NCI-H187 (cell line): ENCODE results near the gene N4BP3.
A peak's percentile ranks its signal among the peaks of the same experiment; 100 is the strongest.
"Not testable (repeated sequence)": the region's sequence is repeated elsewhere in the genome, so short reads cannot be mapped to it uniquely, and the experiment has no call there.

Source experiments
- DNase-seq, 2 experiments: peaks; one replicate each; lab custom pipeline; 2025; lab: John Stamatoyannopoulos, UW

Gene N4BP3

DNA sequence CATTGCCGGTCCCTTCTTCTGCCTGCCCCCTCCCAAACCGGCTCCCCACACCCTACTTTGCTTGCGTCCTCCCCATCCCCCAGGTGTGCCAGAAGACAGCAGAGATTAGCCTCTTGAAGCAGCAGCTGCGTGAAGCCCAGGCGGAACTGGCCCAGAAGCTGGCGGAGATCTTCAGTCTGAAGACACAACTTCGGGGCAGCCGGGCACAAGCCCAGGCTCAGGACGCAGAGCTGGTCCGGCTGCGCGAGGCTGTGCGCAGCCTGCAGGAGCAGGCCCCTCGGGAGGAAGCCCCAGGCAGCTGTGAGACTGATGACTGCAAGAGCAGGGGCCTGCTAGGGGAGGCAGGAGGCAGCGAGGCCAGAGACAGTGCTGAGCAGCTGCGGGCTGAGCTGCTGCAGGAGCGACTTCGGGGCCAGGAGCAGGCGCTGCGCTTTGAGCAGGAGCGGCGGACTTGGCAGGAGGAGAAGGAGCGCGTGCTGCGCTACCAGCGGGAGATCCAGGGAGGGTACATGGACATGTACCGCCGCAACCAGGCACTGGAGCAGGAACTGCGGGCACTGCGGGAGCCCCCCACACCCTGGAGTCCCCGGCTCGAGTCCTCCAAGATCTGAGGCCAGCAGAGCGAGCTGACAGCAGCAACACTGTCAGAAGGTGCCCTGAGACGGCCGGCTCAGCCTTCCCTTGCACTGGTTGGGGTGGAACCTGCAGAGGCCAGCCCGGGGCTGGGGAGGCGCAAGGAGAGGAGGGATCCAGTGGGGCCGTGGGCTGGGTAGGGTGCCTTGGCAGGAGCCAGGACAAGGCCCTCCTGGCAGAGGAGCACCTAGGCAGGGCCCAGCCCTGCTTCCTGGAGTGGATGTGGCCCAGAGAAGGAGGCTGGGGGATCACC, 8.3 kb downstream of the N4BP3 start:
- DNase-seq, result peak in 1 of 2 experiments; percentile 47

DNA sequence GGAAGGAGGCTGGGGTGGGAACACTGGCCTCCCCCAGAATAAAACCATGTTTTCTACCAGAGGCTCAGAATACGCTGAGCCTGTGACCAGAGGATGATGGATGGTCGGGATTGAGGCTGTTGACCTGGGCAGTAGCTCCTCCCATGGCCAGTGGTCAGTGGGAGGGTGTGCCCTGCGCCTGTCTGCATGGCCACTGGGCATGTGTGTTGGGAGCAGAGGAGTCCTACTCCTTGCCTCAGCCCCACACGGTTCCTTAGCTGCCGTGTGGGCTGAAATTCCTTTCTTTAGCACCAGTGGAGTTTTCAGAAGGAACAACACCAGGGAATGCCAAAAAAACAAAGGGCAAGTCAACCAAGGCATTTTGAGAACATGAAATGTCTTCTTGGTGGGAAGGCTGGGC, 9.0 kb downstream of the N4BP3 start:
- DNase-seq, result no peak

DNA sequence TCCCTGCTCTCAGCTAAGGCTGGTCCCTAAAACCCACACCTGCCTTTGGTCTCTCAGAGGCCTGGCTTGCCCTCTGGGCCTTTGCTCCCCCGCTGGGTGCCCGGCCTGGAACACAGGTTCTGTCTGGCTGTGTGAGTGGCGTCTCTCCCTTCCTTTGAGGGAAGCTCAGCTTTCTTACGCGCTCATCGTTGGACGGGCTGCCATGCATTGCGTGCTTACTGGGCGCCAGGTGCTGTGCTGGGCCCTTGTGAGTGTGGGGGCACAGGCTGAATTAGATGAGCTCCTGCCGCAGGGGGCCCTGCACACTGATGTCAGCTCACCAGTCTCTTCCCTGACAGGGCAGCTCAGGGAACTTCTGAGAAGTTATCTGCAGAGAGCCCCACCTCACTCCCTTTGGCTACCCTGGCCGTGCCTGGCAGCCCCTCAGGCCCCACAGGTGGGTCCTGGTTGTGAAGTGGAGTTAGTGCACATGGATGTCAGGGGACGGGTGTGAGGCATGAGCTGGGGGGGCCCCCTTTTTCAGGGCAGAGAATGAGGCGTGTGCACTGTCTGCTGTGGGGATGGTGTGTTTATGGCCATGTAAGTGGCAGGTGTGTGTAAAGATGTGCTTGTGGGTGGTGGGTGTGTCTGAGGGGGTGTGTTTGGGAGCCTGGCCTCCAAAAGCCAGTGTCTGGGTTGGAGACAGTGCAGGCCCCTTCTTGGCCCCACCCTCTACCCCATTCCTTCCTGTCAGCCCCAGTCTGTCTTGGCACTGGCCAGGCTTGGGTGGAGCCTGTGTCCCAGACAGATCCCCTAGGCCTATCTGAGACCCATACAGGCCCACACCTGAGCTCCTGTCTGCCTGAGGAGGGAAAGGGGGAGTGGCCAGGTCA, 10.0 kb downstream of the N4BP3 start:
- no peak for DNase-seq

DNA sequence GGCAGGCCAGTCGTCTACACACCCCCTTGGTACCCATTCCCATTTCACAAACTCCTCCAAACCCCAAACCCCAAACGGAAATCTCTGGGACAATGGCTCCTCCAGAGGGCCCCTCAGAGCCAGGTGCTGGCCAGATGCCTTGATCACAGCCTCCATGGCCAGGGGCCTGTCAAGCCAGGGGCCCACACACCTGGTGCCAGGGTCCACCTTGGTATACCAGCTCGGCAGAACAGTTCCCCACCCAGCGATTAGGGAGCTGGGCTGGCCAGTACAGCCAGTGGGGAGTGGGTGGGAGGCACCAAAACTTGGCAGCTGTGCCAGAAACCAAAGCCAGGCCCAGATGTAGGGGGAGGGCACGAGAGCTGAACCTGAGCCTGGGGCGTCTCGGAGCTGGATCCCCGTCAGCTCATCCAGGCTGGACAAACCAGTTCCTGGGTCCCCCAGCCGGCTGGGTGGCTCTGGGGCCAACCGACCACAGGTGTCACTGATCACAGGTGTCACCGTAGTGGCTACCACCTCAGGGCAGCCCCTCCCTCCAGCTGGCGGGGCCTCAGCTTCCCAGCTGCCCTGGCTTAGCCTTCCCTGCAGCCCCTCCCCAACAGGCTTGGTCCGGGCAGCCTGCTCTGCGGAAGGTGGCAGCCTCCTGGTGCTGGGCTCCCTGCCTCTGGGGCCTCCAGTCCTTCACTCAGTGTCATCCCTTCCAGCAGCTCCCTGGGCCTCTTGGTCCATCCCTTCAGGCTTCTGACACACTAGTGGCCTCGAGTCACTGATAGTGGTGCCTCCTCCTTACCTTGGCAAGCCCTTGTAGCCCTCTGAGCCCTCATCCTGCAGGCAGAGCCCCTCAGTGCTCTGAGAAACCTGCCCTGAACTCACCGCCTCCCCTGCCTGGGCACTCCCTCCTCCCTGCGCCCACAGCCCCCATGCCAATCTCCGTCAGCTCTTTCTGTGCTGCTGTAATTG, 10.9 kb downstream of the N4BP3 start:
- DNase-seq, result no peak

DNA sequence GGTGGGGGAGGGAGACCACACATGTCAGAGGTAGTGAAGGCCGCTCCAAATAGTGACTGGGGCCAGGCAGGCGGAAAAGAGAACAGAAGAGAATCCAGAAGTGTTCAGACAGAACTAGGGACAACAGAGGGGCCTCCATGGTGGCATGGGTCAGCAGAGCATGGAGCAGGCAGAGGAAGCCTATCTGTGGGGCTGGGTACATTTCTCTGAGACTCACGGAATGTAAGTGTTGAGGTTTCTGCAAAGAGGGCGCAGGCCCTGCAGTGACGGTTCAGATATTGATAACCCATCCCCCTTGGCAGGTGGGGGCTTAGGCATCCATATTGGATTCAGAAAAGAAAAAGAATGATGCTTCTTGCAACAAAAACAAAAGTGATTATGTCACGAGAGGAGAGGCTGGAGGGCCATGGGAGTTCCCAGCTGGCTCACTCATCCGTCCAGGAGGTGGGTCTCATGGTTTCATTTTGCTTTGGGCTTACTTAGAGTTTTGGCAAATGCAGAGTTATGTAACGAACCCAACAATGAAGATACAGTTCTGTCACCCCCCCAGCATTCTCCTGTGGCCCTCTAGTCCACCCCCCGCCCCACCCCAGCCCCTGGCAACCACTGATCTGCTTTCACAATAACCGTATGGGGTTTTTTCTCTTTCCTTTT, 12.0 kb downstream of the N4BP3 start:
- DNase-seq, result no peak

DNA sequence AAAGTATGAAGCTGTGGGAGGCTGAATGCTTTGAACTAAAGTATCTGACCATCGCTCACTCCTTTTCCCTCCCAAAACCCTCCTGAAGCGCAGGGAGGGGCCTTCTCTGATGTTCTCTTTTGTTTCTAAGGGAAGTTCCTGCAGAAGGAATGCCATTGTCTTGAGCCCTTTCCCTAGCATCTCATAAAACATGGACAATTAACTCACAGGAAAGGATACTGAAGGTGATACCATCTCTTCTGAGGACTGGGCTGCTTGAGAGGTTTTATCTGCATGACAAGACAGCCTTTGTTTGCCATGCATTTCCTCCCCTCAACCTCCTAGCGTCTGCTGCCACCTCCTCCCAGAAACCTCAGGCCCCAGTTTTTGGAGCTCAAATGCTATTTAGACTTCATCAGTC, 13.2 kb downstream of the N4BP3 start:
- DNase-seq, result no peak

- not testable (repeated sequence) for DNase-seq
Observed at GRCh38 chr5:178127300-178128009, 14.1 kb downstream of the N4BP3 start.

- DNase-seq, result no peak
Observed at GRCh38 chr5:178129296-178129695, 16.0 kb downstream of the N4BP3 start.

DNA sequence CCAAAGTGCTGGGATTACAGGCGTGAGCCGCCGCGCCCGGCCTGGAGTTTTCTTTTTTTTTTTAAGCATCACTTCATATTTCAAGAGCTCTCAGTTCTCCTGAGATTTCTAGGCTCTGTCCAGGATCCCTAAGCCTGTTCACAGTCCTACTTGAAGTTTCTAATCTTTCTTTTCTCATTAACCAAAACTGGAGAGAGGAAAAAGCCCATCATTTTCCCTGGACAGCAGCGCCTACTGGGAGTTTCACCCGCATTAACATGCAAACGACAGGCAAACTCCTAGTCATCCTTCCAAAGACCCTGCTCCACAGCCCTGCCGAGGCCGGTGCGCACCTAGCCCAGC, 16.9 kb downstream of the N4BP3 start:
- DNase-seq, result not testable (repeated sequence)

GRCh38 chr5:178130576-178131445, 17.5 kb downstream of the N4BP3 start, which contains the start of gene RMND5B:
Gene RMND5B (plus strand): TSS chr5:178131014. CDS start chr5:178138120, 7,106 bp downstream.
- DNase-seq, result peak; percentile 69 to 77

DNA sequence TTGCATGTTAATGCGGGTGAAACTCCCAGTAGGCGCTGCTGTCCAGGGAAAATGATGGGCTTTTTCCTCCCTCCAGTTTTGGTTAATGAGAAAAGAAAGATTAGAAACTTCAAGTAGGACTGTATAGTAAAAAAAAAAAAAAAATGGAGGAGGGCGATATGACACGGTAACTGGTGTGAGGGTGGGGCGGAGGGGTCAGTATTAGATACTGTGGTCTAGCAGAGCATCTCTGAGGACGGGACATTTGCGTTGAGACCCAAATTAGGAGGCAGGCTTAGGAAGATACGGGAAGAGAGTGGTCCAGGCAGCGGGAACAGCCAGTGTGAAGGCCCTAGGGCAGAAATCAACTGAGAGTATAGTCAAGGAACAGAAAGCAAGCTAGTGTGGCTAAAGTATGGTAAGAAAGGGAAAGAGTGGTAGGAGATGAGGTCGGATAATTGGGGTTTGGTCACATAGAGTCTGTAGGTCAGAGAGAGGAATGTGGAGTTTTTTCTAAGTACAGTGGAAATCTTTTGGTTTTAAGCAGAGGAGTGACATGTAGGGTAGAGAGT, 18.2 kb downstream of the N4BP3 start:
- no peak for DNase-seq

DNA sequence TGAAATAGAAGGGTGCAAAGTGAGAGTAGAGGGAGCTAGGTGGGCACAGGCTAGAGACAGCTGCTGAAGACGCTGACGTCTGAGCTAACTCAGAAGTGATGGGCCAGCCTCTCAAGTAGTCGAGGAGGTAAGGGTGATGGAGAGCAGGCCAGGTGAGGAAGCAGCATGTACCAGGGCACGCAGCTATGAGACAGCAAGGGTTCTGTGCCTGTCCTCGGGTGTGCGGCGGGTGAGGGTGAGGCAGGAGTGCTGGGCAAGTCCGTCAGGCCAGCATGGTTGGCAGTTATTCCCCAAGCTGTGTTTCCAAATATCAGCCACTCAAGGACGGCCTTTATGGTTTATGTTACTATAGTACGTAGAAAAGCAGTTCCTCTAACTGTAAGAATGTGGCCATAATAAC, 23.7 kb downstream of the N4BP3 start:
- no peak for DNase-seq

DNA sequence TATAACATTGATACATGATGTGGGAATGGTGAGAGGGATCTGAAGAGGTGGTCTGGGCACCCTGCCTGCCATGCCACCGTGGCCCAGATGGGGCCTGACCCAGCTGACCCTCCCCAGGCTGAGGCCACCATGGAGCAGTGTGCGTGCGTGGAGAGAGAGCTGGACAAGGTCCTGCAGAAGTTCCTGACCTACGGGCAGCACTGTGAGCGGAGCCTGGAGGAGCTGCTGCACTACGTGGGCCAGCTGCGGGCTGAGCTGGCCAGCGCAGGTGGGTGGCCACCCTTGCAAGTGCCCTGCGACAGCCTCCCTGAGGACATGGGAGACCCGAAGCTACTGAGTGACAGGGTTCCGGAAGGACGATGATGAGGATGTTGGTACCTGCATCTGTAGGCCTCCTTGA, 24.7 kb downstream of the N4BP3 start:
- no peak for DNase-seq

DNA sequence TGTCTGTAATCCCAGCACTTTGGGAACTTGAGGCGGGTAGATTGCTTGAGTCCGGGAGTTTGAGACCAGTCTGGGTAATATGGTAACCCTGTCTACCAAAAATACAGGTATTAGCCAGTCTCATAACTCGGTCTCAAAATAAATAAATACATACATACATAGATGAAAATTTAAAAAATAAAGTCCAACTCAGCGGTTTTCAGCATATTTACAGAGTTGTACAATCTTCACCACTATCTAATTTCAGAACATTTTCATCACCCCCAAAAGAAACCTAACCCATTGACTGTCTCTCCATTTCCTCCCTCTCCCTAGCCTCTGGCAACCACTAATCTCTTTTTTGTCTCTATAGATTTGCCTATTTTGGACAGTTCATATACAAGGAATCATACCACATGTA, 28.2 kb downstream of the N4BP3 start:
- DNase-seq, result no peak

DNA sequence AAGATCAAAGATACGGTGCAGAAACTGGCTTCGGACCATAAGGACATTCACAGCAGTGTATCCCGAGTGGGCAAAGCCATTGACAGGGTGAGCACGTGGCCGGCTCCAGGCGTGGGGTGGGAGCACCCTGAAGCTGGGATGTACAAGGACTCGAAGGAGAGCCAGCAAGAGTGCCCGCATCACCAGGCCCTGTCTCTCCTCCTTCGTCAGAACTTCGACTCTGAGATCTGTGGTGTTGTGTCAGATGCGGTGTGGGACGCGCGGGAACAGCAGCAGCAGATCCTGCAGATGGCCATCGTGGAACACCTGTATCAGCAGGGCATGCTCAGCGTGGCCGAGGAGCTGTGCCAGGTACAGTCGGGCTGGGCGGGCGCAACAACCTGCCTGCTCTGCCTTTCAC, 29.3 kb downstream of the N4BP3 start:
- no peak for DNase-seq

- DNase-seq, result no peak
Observed at GRCh38 chr5:178143246-178143645, 29.9 kb downstream of the N4BP3 start.

DNA sequence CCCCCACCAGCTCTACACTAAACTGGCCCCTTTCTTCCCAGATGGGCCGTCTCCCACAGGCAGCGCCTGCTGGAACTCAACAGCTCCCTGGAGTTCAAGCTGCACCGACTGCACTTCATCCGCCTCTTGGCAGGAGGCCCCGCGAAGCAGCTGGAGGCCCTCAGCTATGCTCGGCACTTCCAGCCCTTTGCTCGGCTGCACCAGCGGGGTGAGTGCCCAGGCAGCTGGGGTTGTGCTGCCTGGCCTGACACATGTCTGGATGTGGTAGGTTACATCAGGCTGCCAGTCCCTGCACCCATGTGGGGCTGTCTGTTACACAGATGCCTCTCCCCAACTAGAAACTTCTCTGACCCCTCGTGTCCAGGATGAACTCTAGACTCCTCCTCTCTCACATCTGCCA, 30.6 kb downstream of the N4BP3 start:
- no peak for DNase-seq

- DNase-seq, result peak; percentile 4 to 53
Observed at GRCh38 chr5:178145965-178146820, 32.9 kb downstream of the N4BP3 start.
